HL-60/S4 treated with phorbol 12-myristate 13-acetate at 8.2 ng/mL for 4 days and 3 days (cell line): ENCODE data around the gene PPP1R15B.

Source experiments
- in situ Hi-C: fragments of 300-500 bp; cut with MboI; formaldehyde crosslinking; loops from 2 replicates; pipeline ENCODE4 v1.15.0; 2022; ENCODE audit warnings: low sequenced_read_pairs

PPP1R15B gene

DNA sequence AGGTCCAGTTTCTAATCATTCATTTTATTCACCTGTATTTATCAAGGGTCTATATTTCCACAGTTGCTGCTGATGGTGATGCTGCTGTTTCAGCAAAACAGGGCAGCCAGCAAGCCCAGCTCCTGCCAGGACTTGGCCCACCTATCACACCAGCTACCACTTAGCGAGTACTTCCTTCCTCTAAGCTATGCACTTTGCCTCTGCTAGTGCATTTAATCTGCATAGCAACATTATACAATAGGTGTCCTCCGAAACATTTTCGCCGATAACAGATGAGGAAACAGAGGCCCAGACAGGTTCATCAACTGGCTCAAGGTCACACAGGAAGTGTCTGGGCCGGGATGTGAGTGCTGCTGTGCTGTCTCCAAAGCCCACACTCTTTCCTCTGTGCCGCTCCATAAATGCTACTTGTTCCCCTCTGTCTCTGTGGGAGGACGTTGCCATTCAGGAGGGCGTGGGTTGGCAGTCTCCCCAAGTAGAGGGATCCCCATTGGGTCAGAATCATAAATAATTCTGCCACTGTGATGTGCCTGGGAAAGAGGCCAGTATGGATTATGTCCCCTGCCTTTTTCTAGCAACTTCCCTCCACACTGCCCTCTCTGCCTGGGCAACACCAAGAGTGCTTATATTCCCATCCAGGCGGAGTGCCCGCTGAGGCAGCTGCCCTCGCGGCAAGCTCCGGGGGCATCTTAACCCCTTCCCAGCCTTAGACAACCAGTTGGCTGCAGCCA, 42.5 kb downstream of the PPP1R15B start:
- in situ Hi-C loops = loop anchor here (25.0 kb wide), 2 partner anchors 207 to 1107 kb away; partner anchors contain the start of genes ETNK2 and REN

DNA sequence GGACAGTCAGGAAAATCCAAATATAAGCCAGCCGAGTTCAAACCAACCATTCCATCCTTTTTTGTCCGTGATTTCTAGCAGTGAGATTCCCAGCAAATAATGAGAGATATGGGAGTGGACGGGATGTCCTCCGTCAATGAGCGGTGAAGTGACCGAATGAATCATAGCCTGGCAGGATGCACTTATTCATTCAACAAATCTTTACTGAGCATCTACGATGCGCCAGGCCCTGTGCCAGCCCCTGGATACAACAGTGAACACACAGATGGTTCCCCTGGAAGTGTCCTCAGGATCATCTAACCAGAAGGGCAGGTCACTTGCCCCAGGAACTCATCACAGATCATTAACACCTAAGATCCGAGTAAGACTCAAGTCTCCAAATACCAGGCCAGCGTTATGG, 43.7 kb downstream of the PPP1R15B start:
- in situ Hi-C loops = loop anchor here (25.0 kb wide), 2 partner anchors 206 to 1106 kb away; partner anchors contain the start of genes ETNK2 and REN

GRCh38 chr1:204367193-204367858, 44.3 kb downstream of the PPP1R15B start:
- in situ Hi-C loops = loop anchor here (25.0 kb wide), 2 partner anchors 205 to 1105 kb away; partner anchors contain the start of genes ETNK2 and REN

GRCh38 chr1:204366759-204367158, 44.9 kb downstream of the PPP1R15B start:
- in situ Hi-C loops = loop anchor here (25.0 kb wide), 2 partner anchors 204 to 1104 kb away; partner anchors contain the start of genes ETNK2 and REN

DNA sequence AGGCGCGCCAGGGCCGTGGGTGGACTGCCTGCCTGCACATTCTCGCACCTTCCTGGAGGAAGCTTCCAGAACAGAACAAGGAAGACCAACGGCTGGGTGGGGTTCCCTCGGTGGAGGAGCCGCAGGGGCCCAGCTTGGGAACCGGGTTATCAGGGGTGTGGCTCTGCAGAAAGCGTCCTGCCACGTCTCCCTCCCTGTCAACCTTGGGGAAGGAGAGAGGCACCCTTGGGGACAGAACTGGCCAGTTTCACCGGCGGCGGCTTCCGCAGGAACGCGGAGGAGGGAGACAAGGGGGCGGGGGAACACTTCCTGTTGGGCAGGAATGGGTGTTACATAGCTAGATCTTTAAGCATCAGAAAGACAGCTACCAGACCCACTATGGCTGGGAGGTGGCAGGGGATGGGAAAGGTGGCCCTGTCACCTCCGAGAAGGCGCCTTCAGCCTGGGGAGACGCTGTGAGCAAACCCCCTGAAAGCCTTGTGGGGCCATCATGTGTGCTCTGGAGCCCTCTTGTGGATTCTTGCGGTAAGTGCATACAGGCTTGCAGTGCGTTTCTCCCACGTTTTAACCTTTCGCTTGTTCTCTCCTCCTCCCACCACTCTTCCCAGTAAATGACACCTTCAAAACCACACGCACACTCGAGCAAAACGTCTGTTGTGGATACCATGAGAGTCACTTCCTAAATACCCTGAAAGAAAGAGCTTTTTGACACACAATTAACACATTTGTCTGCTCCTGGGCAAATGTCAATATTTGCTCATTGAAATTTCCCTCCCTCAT, 48.1 kb downstream of the PPP1R15B start:
- in situ Hi-C loops = loop anchor here (25.0 kb wide), 2 partner anchors 201 to 1101 kb away; partner anchors contain the start of genes ETNK2 and REN

DNA sequence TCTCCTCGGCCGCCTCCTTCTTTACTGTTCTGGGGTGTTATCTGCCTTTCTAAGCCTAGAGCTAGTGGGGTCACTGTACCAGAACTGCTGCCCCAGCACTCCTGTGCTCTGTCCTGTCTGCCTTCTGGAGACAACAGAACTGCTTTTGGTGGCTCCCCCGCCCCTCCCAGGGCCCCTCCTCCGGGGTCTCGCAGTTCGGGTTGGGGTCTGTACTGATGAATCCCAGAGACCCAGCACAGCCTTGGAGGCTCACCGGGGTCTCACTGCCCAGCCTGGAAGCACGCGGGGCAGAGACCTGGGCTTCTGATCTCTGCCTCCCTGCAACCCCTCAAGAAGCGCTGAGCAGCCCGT, 48.7 kb downstream of the PPP1R15B start:
- in situ Hi-C loops = loop anchor here (25.0 kb wide), 2 partner anchors 201 to 1101 kb away; partner anchors contain the start of genes ETNK2 and REN

DNA sequence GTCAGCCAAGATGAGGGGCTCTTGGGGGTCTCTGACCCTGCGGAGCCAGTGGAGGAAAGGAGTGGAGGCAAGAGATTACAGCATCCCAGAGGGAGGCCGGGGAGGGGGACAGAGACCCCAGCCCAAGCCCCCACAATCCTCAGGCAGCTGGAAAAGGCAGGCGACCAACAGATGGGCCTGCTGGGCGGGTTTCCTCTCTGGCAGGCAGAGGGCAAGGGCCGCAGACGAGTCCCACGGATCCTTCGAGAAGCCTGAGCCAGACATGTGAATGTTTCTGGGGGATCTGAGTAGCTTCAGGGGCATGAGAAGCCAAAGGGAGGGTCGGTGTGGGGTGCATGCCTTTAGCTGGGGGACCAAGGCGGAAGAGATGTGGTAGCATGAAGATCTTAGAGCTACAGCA, 49.8 kb downstream of the PPP1R15B start:
- in situ Hi-C loops = loop anchor here (25.0 kb wide), 2 partner anchors 199 to 1099 kb away; partner anchors contain the start of genes ETNK2 and REN

- in situ Hi-C loops = loop anchor here (25.0 kb wide), 2 partner anchors 199 to 1099 kb away; partner anchors contain the start of genes ETNK2 and REN
Observed at GRCh38 chr1:204361341-204361771, 50.3 kb downstream of the PPP1R15B start.

GRCh38 chr1:204360314-204360713, 51.3 kb downstream of the PPP1R15B start:
- in situ Hi-C loops = loop anchor here (25.0 kb wide), 2 partner anchors 198 to 1098 kb away; partner anchors contain the start of genes ETNK2 and REN

DNA sequence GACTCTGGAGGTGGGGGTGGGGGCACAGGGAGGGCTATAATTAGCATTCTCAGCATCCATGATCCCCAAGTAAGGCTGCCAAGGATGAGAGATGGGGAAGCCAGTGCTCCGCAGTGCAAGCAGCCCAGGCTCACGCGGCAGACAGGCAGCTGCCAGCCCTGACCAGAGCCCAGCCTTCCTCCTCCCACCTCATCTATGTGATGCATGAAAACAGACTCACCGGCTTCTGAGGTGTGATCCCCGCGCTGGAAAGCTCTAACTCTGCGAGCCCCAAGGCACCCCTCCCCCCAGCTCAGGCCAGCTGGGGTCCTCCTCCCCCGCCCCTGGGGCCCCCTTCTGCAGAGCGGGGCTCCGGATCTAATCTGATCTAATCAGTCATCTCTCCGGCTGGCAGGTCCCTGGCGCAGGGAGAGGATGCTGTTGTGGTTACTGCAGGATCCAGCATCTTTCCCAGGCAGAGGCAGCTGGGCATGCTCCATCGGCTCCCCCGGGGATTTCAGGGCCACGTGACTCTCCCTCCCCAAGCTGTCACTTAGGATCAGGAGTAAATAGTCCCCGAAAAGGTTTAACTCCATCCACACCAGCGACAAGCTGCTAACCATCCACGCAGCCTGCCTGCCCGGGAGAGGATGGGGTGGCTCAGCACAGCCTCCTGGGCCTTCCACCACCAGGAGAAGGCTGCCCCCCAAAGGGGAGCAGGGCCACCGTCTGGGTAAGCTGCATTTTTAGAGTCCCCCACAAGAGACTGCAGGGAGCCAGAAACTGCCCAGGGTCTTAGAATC, 52.0 kb downstream of the PPP1R15B start, which contains the start of gene PLEKHA6:
TSS of gene PLEKHA6 (minus strand) at position 456 of the 782 bp plus-strand sequence. CDS start 86,202 bp downstream, outside the sequence.
- in situ Hi-C loops = loop anchor here (25.0 kb wide), 2 partner anchors 197 to 1097 kb away; partner anchors contain the start of genes ETNK2 and REN

GRCh38 chr1:204359131-204359473, 52.5 kb downstream of the PPP1R15B start:
- in situ Hi-C loops = loop anchor here (25.0 kb wide), 2 partner anchors 197 to 1097 kb away; partner anchors contain the start of genes ETNK2 and REN

DNA sequence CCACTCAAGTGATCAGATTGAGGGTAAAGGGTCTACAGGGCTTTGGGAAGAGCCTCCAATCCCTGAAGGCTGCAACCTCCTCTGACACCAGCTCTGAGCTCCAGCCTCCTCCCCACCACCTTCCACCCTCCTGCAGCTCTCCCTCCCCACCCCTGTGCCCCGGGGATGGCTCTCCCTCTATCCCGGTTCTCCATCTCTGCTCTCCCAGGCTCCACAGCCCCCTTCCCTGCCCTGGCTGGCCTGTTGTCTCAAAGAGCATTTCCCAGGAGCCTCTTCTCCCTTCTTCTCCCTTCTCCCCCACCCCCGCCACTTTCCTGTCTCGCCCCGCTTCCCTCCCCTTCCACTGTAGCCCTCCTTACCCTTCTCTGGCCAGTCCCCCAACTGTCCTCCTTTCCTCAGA, 53.0 kb downstream of the PPP1R15B start:
- in situ Hi-C loops = loop anchor here (25.0 kb wide), 2 partner anchors 196 to 1096 kb away; partner anchors contain the start of genes ETNK2 and REN

DNA sequence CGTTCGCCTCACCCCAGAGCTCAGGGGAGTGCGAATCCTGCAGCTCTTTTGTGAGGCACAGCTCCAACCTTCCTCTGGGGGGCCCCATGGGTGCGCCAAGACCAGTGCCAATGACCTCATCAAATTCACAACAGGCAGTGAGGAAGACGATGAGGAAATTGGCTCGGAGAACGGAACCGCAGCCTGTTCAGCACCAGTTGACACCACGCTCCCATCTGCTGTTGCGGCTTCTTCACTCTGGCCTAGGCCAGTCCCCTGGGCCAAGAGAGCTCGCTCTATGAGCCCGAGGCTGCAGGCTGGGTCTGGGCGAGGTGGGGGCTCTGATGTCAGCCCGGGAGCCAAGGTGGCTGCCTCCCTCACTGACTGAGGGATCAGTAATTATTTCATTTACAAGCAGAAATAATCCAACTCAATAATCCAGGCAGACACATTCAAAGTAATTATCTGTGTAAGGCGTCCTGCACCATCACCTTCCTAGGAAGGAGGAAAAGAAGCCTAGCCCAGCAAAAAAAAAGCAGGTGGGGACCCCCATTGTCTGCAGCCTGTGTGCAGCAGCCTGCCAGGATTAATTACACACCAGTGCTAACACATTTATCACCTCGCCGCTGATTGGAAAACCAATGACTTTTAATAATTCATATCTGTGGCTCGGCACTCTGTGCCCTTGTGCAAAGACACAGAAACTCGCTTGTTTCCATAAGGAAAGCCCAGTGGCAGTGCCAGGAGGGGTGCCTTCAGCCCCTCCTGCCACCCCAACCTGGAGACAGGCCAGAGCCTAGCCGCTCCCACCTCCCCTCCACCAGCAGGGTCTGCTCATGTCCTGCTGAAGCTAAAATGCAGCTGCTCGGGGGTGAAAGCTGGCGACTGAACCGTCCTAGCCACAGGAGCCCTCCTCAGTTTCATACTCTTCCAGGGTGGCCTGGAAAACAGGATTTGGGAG, 53.8 kb downstream of the PPP1R15B start:
- in situ Hi-C loops = loop anchor here (25.0 kb wide), 2 partner anchors 196 to 1096 kb away; partner anchors contain the start of genes ETNK2 and REN

- in situ Hi-C loops = loop anchor here (25.0 kb wide), 2 partner anchors 195 to 1095 kb away; partner anchors contain the start of genes ETNK2 and REN
Observed at GRCh38 chr1:204356997-204357396, 54.6 kb downstream of the PPP1R15B start.

DNA sequence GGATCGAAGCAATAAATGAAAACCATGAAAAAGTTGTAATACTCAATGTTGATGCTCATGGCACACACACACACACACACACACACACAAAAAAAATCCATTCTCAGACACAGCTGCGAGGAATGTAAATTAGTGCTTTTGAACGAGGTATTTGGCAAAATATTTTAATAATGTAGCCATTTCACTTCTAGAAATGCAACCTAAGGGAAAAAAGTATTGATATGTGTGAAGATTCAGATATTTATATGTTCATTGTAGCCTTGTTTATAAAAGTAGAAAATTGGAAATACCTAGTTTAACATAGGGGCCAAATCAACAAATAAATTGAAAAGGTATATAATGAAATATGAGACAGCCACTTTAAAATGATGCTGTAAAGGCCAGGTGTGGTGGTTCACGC, 55.7 kb downstream of the PPP1R15B start:
- in situ Hi-C loops = loop anchor here (25.0 kb wide), 2 partner anchors 194 to 1094 kb away; partner anchors contain the start of genes ETNK2 and REN

DNA sequence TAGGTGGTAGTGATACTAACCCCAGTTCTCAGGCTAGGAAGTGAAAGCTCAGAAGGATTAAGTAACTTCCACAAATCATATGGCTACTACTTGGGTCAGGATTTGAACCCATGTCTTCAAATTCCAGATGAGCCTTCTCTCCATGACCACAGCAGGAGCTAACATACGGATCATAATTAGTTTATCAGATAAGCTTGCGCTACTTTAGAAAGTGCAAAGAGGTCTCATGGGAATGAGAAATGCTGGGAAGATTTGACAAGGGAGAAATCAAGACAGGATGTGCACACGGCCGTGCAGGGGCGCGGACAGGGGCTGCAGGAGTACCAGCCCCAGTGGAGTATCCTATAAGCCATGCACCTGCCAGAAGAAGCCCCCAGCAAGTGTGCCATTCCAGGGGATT, 57.0 kb downstream of the PPP1R15B start:
- in situ Hi-C loops = loop anchor here (25.0 kb wide), 2 partner anchors 192 to 1092 kb away; partner anchors contain the start of genes ETNK2 and REN
